GM18909 (cell line): Measurements from ENCODE around the gene ARPC1A.
A peak's percentile ranks its signal among the peaks of the same experiment; 100 is the strongest.
"Not testable (repeated sequence)": the region's sequence is repeated elsewhere in the genome, so short reads cannot be mapped to it uniquely, and the experiment has no call there.

Experiments
- ATAC-seq: cut with Tn5 transposase; IDR thresholded peaks from one replicate; pipeline ENCODE4 v1.9.1; 2021; ENCODE audit warnings: mild to moderate bottlenecking; ENCODE audit not compliant: unreplicated experiment, poor library complexity

ARPC1A gene

DNA sequence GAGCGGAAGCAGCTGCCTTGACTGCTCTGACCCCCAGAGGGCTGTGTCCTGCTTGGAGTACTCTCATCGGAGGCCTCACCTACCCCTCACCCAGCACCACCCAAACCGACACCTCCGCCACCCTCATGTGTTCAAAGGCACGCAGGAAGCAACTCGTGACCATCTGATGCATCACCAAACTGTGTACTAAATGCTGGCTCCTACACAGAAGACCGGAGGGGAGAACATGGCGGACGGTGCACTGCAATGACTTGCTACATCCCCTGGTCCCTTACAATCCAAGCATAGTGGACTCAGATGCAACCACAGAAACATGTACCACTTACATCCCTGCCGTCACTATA is 79.3 kb downstream of the ARPC1A start:
- ATAC-seq: no peak

DNA sequence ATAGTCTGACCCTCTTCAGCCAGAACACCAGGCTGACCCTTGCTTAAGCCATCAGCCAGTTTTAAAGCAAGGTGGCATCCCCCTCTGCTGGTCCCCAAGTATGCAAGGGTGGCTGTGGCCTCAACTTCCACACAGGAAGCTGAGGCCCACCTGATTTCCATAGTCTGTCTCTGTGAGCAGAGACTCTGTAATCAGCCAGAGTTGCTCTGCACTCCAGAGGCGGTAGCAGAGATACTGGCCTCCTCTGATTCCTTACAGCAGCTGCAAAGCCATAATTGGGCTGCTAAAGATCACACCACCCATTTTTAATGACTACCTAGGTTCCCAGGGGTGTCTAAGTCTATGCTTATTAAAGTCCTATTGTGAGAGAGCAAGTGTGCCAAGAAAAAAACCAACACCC is 80.9 kb downstream of the ARPC1A start:
- ATAC-seq: no peak

- ATAC-seq: peak; percentile 4
Observed at GRCh38 chr7:99407872-99408378, 82.2 kb downstream of the ARPC1A start.

- ATAC-seq: peak; percentile 81
Observed at GRCh38 chr7:99408379-99409191, 82.9 kb downstream of the ARPC1A start, which contains the start of the genes BUD31 and PDAP1. Gene BUD31 (plus strand): TSS chr7:99408969. CDS start chr7:99411093, 2,124 bp downstream. Gene PDAP1 (minus strand): TSS chr7:99408597. CDS start chr7:99408548, 49 bp downstream.

GRCh38 chr7:99409192-99409572 is 83.5 kb downstream of the ARPC1A start:
- peak; percentile 5 for ATAC-seq

- ATAC-seq: no peak
Observed at GRCh38 chr7:99409806-99410205, 84.1 kb downstream of the ARPC1A start.

DNA sequence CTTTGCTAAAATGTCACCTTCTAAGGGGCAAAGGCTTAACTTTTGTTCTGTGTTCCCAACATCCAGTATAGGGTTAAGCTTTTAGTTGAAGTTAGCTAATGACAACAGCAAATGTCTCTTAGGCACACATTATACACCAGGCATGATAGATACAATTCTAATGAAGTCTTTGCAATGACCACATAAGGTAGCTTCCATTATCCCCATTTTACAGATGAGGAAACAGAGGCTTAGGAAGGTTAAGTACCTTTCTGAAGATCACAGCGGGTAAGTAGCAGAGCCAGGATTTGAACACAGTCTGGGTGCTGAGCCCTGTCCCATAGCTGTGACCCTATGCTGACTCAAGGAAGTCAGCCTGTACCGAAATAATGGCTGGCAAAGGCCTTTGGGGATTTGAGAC is 84.9 kb downstream of the ARPC1A start:
- no peak for ATAC-seq

DNA sequence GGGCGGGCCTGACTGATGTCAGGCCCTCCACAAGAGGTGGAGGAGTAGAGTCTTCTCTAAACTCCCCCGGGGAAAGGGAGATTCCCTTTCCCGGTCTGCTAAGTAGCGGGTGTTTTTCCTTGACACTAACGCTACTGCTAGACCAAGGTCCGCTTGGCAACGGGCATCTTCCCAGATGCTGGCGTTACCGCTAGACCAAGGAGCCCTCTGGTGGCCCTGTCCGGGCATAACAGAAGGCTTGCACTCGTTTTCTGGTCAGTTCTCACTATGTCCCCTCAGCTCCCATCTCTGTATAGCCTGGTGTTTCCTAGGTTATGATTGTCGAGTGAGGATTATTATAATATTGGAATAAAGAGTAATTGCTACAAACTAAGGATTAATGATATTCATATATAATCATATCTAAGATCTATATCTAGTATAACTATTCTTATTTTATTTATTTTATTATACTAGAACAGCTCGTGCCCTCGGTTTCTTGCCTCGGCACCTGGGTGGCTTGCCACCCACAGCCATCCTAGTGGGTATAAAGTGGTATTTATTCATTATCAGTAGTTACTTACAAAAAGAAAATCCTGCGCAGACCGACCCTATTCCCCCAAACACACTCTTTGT is 89.9 kb downstream of the ARPC1A start:
- not testable (repeated sequence) for ATAC-seq
